ENCODE data around the gene NREP.

DNA sequence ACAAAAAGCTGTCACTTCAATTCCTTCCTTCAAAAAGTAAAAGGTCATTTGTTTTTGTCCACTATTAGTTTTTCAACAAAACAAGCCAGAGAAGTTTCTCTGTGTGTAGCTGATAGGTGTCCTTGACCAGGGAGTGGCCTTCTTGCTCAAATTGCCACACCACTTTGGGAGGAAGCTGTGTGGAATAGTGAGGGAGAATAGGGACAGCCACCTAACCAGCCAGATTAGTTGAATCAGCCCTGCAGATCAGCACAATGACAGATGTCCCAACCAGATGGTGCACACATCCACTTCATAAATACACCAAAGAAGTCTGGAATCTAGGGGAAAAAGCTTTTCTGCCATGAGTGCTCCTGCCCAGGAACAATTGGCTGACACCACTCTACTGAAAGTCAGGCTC, 37.2 kb downstream of the NREP start:
- no peak for TF ChIP-seq EZH2 (IDR thresholded peaks at IDR 0.05; ENCODE audit: low read depth, unreplicated experiment)
- TF ChIP-seq, protein P1, sequence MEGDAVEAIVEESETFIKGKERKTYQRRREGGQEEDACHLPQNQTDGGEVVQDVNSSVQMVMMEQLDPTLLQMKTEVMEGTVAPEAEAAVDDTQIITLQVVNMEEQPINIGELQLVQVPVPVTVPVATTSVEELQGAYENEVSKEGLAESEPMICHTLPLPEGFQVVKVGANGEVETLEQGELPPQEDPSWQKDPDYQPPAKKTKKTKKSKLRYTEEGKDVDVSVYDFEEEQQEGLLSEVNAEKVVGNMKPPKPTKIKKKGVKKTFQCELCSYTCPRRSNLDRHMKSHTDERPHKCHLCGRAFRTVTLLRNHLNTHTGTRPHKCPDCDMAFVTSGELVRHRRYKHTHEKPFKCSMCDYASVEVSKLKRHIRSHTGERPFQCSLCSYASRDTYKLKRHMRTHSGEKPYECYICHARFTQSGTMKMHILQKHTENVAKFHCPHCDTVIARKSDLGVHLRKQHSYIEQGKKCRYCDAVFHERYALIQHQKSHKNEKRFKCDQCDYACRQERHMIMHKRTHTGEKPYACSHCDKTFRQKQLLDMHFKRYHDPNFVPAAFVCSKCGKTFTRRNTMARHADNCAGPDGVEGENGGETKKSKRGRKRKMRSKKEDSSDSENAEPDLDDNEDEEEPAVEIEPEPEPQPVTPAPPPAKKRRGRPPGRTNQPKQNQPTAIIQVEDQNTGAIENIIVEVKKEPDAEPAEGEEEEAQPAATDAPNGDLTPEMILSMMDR (conservative IDR thresholded peaks at IDR 0.05; ENCODE audit: low read depth in 2 of 2) = no peak
- TF ChIP-seq, protein P2, sequence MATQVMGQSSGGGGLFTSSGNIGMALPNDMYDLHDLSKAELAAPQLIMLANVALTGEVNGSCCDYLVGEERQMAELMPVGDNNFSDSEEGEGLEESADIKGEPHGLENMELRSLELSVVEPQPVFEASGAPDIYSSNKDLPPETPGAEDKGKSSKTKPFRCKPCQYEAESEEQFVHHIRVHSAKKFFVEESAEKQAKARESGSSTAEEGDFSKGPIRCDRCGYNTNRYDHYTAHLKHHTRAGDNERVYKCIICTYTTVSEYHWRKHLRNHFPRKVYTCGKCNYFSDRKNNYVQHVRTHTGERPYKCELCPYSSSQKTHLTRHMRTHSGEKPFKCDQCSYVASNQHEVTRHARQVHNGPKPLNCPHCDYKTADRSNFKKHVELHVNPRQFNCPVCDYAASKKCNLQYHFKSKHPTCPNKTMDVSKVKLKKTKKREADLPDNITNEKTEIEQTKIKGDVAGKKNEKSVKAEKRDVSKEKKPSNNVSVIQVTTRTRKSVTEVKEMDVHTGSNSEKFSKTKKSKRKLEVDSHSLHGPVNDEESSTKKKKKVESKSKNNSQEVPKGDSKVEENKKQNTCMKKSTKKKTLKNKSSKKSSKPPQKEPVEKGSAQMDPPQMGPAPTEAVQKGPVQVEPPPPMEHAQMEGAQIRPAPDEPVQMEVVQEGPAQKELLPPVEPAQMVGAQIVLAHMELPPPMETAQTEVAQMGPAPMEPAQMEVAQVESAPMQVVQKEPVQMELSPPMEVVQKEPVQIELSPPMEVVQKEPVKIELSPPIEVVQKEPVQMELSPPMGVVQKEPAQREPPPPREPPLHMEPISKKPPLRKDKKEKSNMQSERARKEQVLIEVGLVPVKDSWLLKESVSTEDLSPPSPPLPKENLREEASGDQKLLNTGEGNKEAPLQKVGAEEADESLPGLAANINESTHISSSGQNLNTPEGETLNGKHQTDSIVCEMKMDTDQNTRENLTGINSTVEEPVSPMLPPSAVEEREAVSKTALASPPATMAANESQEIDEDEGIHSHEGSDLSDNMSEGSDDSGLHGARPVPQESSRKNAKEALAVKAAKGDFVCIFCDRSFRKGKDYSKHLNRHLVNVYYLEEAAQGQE (IDR thresholded peaks at IDR 0.05; ENCODE audit: unreplicated experiment) = no peak
- no peak for TF ChIP-seq NANOG (IDR thresholded peaks at IDR 0.05; ENCODE audit: borderline replicate concordance)
- no peak for TF ChIP-seq POLR2AphosphoS5 (IDR thresholded peaks at IDR 0.05; ENCODE audit: low read depth)
- TF ChIP-seq EZH2phosphoT487 (IDR thresholded peaks at IDR 0.05; ENCODE audit: unreplicated experiment) = no peak
- TF ChIP-seq CREB1 (CRISPR knock-in tag; IDR thresholded peaks at IDR 0.05; ENCODE audit: low read depth) = no peak
- TF ChIP-seq ZNF331 (CRISPR knock-in tag; IDR thresholded peaks at IDR 0.05; ENCODE audit: low read depth) = no peak
- TF ChIP-seq JUNB (IDR thresholded peaks at IDR 0.05; ENCODE audit: unreplicated experiment) = no peak
- TF ChIP-seq STAT1 (IDR thresholded peaks at IDR 0.05; ENCODE audit: unreplicated experiment) = no peak

Measured in GM23338 (cell line).